ENCODE data around the gene SLC17A4.

The SLC17A4 gene

DNA sequence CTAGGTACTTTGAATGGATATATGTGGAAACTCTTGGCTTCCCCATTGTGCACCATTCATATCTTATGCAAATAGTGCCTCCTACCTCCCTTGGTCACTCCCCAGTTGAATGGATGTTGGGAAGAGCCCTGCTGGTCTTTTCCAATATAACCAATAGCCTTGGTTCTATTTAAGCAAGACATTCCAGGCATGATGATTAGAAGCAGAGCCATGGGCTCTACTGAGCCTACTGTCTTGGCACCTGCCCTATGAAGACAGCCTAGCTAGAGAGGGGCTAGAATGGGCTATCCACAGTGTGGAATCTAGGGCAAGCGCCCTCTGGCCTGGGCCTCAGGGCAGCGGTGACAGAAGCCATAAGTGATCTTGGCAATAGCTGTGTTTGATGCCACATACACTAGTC is 61.7 kb downstream of the SLC17A4 start:
- no peaks in the 10 kb centered on the region for H3K36me3 ChIP-seq (ENCODE audit: control insufficient read depth in 2 of 2, insufficient read depth in 2 of 2, low read length in 2 of 2)
- H3K9ac ChIP-seq (ENCODE audit: low read length in 2 of 2), result no peak overlapping the region
- H3K4me1 ChIP-seq (ENCODE audit: control insufficient read depth, insufficient read depth, low read length), result no peaks in the 10 kb centered on the region
- H3K4me3 ChIP-seq (ENCODE audit: low read length in 2 of 2), result no peak overlapping the region
- no peaks in the 10 kb centered on the region for H3K27me3 ChIP-seq (ENCODE audit: control insufficient read depth in 1 of 2, insufficient read depth in 2 of 2, low read length in 2 of 2)
- H3K9me3 ChIP-seq (ENCODE audit: control insufficient read depth in 2 of 2, low read length in 2 of 2), result no peaks in the 10 kb centered on the region
- H3K27ac ChIP-seq (ENCODE audit: low read length), result no peak overlapping the region

DNA sequence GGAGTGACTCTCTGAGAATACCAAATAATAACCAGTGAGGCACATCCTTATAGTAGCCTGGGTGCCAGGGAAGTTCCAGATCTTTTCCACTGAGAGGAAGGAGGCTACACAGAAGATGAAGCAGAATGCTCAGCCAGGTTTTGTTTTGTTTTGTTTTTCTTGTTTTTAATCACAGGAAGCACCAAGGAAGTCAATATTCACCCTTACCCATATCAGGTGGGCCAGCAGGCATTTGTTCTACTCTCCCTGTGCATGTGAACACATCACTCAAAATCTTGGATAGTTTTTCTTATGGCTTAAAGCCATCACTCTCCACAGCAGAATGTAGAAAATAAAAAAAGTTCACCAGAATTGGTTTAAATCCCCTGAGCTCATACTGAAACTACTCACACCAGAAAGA is 66.8 kb downstream of the SLC17A4 start:
- Histone ChIP-seq H3K9me3 (ENCODE audit: control insufficient read depth in 2 of 2, low read length in 2 of 2) (no peaks in the 10 kb centered on the region), H3K9ac (ENCODE audit: low read length in 2 of 2) (no peak overlapping the region), H3K4me3 (ENCODE audit: low read length in 2 of 2) (no peak overlapping the region), H3K27ac (ENCODE audit: low read length) (no peak overlapping the region), H3K4me1 (ENCODE audit: control insufficient read depth, insufficient read depth, low read length) (no peaks in the 10 kb centered on the region), H3K36me3 (ENCODE audit: control insufficient read depth in 2 of 2, insufficient read depth in 2 of 2, low read length in 2 of 2) (no peaks in the 10 kb centered on the region), H3K27me3 (ENCODE audit: control insufficient read depth in 1 of 2, insufficient read depth in 2 of 2, low read length in 2 of 2) (no peaks in the 10 kb centered on the region)

DNA sequence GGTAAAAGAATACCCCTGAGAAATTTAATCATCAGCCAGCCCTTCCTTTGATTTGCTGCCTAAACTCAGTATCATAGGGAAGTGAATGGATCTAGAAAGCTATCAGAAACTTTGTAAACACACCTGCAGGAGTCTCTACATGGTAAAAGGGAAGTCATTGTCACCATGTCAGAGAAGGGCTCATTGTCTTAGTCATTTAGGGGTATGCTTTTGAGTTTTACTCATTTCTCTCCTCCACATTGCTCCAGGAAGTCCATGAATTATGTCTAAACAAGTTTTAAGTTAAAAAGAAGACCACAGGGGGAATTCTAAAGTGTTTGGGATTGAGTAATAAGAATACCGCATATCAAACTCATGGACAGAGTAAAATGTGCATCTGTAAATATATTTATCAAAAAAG is 74.8 kb downstream of the SLC17A4 start:
- no peaks in the 10 kb centered on the region for H3K9me3 ChIP-seq (ENCODE audit: control insufficient read depth in 2 of 2, low read length in 2 of 2)
- no peak overlapping the region for H3K4me3 ChIP-seq (ENCODE audit: low read length in 2 of 2)
- H3K27me3 ChIP-seq (ENCODE audit: control insufficient read depth in 1 of 2, insufficient read depth in 2 of 2, low read length in 2 of 2), result no peaks in the 10 kb centered on the region
- H3K27ac ChIP-seq (ENCODE audit: low read length), result no peak overlapping the region
- H3K4me1 ChIP-seq (ENCODE audit: control insufficient read depth, insufficient read depth, low read length), result no peaks in the 10 kb centered on the region
- H3K9ac ChIP-seq (ENCODE audit: low read length in 2 of 2), result no peak overlapping the region
- H3K36me3 ChIP-seq (ENCODE audit: control insufficient read depth in 2 of 2, insufficient read depth in 2 of 2, low read length in 2 of 2), result no peaks in the 10 kb centered on the region

DNA sequence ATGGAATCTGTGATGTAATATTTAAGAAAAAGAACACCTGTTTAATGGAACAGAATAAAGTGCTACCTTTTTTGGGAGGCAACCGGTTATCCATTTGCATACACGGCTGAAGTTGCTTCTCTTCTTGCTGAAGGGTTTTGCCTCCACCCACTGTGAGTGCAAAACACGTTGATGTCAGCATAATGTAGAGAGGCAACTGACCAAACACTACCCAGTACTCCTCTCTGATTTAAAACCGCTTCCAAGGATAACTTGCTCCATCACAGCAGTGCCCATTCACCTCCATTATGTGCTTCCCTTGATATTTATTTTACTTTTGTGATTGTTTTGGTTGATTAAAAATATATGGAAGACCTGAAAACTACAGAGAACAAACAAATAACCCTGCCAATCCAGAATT is 75.9 kb downstream of the SLC17A4 start:
- no peaks in the 10 kb centered on the region for H3K27me3 ChIP-seq (ENCODE audit: control insufficient read depth in 1 of 2, insufficient read depth in 2 of 2, low read length in 2 of 2)
- H3K4me3 ChIP-seq (ENCODE audit: low read length in 2 of 2), result no peak overlapping the region
- H3K4me1 ChIP-seq (ENCODE audit: control insufficient read depth, insufficient read depth, low read length), result no peaks in the 10 kb centered on the region
- H3K9me3 ChIP-seq (ENCODE audit: control insufficient read depth in 2 of 2, low read length in 2 of 2), result no peaks in the 10 kb centered on the region
- no peaks in the 10 kb centered on the region for H3K36me3 ChIP-seq (ENCODE audit: control insufficient read depth in 2 of 2, insufficient read depth in 2 of 2, low read length in 2 of 2)
- no peak overlapping the region for H3K27ac ChIP-seq (ENCODE audit: low read length)
- H3K9ac ChIP-seq (ENCODE audit: low read length in 2 of 2), result no peak overlapping the region

All from stomach smooth muscle (tissue), 2 donors.